GM23248 (cell line): ENCODE results near the gene NUDT16L1. TPM values are rescaled to one million over a fixed set of nuclear protein-coding genes. Genes with fewer than 3 reads are reported as not detected.

ENCODE experiments used
- DNase-seq: peaks from one replicate; pipeline ENCODE4 v3.0.0-alpha.2; 2015
- H2AFZ ChIP-seq: fragments of 200-600 bp; sonication (generic); 2 replicates; pipeline ENCODE4 v1.6.1; 2016; ENCODE audit warnings: antibody characterized with exemption
- H3F3A ChIP-seq: fragments of 200-600 bp; sonication (generic); 2 replicates; pipeline ENCODE4 v1.6.1; 2016; ENCODE audit warnings: mild to moderate bottlenecking, antibody characterized with exemption, mixed run types; ENCODE audit not compliant: insufficient read depth
- H3K27ac ChIP-seq: fragments of 200-600 bp; sonication (generic); 2 replicates; pipeline ENCODE4 v1.5.1; 2016; ENCODE audit warnings: mild to moderate bottlenecking
- H3K27me3 ChIP-seq: fragments of 200-600 bp; sonication (generic); replicated peaks from 2 replicates; pipeline ENCODE4 v1.6.1; 2016; ENCODE audit warnings: mild to moderate bottlenecking; ENCODE audit not compliant: insufficient read depth
- H3K36me3 ChIP-seq: fragments of 200-600 bp; sonication (generic); 2 replicates; pipeline ENCODE4 v1.6.1; 2016; ENCODE audit warnings: low read depth, mild to moderate bottlenecking
- H3K4me1 ChIP-seq: fragments of 200-600 bp; sonication (generic); 2 replicates; pipeline ENCODE4 v1.6.1; 2016; ENCODE audit warnings: mild to moderate bottlenecking; ENCODE audit not compliant: insufficient read depth
- H3K4me2 ChIP-seq: fragments of 200-600 bp; sonication (generic); one replicate; pipeline ENCODE4 v1.6.1; 2016; ENCODE audit warnings: mild to moderate bottlenecking; ENCODE audit not compliant: unreplicated experiment
- H3K4me3 ChIP-seq: fragments of 200-600 bp; sonication (generic); 2 replicates; pipeline ENCODE4 v1.5.1; 2016; ENCODE audit warnings: mild to moderate bottlenecking
- H3K79me2 ChIP-seq: fragments of 200-600 bp; sonication (generic); 2 replicates; pipeline ENCODE4 v1.6.1; 2016; ENCODE audit warnings: mild to moderate bottlenecking; ENCODE audit not compliant: insufficient read depth
- H3K9ac ChIP-seq: fragments of 200-600 bp; sonication (generic); 2 replicates; pipeline ENCODE4 v1.6.1; 2016; ENCODE audit warnings: mild to moderate bottlenecking
- H3K9me2 ChIP-seq: fragments of 200-600 bp; sonication (generic); 2 replicates; pipeline ENCODE4 v1.6.1; 2016; ENCODE audit warnings: mixed run types, mild to moderate bottlenecking, moderate library complexity; ENCODE audit not compliant: insufficient read depth
- H3K9me3 ChIP-seq: fragments of 200-600 bp; sonication (generic); one replicate; pipeline ENCODE4 v1.6.1; 2017; ENCODE audit warnings: low read depth
- H4K20me1 ChIP-seq: fragments of 200-600 bp; sonication (generic); 2 replicates; pipeline ENCODE4 v1.6.0; 2016; ENCODE audit not compliant: insufficient read depth
- EZH2 ChIP-seq: fragments of 200-600 bp; sonication (generic); IDR thresholded peaks from 2 replicates; pipeline ENCODE4 v1.6.1; 2018; ENCODE audit warnings: antibody characterized with exemption, mild to moderate bottlenecking; ENCODE audit not compliant: insufficient read depth, poor library complexity, severe bottlenecking
- EZH2phosphoT487 ChIP-seq: fragments of 200-600 bp; sonication (generic); IDR thresholded peaks from 2 replicates; pipeline ENCODE4 v1.6.1; 2018; ENCODE audit warnings: antibody characterized with exemption, moderate library complexity, mild to moderate bottlenecking, low read depth; ENCODE audit not compliant: insufficient read depth
- WGBS, 2 experiments: methylation state at CpG; one replicate each; pipeline ENCODE4 v1.1.6; 2015 to 2017; ENCODE audit warnings: low lambda C conversion rate in 2 of 2, low coverage in 1 of 2; ENCODE audit errors: missing lambda C conversion rate in 2 of 2; 5-methylcytosine and 5-hydroxymethylcytosine counted together
- in situ Hi-C: fragments of 300-500 bp; cut with MboI; formaldehyde crosslinking; loops from 2 replicates; pipeline ENCODE4 v1.15.0; 2020
- polyA plus RNA-seq: library from polyadenylated mRNA; unstranded; fragments of >200 nt; fragmentation: Nextera tagmentation; extraction: Ambion mirVana; gene quantifications from 2 replicates; pipeline ENCODE4 v1.2.1, GENCODE V29; 2016
- total RNA-seq: library from RNA; depleted of rRNA; stranded (reverse); fragments of >200 nt; shearing (Covaris generic); gene quantifications from 2 replicates; pipeline ENCODE4 v1.2.3, GENCODE V29; 2014

Gene NUDT16L1
- total and polyA plus RNA-seq, 2 experiments from 2014 or later, result 42.9 to 43.6 TPM

DNA sequence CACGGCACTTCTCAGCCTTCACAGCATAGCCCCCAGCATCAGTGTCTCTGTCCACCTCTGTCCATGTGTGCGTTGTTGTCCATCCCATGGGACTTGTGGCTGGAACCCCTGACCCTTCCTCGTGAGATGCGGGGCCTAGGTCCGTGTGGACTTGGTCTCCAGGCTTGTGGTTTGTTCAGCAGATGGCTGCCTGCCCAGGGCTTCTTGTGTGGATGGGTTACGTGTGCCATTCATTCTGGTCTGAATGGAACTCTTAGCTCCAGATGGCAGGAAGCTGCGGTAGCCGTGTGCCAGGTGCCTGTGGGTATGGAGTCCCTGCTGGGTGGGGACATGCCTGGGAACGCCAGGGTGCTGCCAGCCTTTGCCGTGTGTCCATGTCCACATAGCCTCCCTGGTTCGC lies 31.7 kb upstream of the NUDT16L1 start:
- DNase-seq, result no peak
- Histone ChIP-seq H3K27ac (no peak overlapping the region), H3K9me3 (no peaks in the 10 kb centered on the region), H3K4me3 (no peak overlapping the region), H3F3A (no peaks in the 10 kb centered on the region), H3K4me2 (no peak overlapping the region), H3K27me3 (no peaks in the 10 kb centered on the region), H3K79me2 (peaks cover 28% of the 10 kb centered on the region), H3K9me2 (no peaks in the 10 kb centered on the region), H2AFZ (no peak overlapping the region), H4K20me1 (no peaks in the 10 kb centered on the region), H3K4me1 (no peaks in the 10 kb centered on the region), H3K9ac (no peak overlapping the region), H3K36me3 (no peaks in the 10 kb centered on the region; the same call in 1 of the 2 replicates)
- 78 to 91% methylated on average over 11 of the region's 11 CpGs for WGBS, 2 experiments
- in situ Hi-C loops, result no loop called here
- TF ChIP-seq EZH2phosphoT487 (no peak), EZH2 (no peak)

DNA sequence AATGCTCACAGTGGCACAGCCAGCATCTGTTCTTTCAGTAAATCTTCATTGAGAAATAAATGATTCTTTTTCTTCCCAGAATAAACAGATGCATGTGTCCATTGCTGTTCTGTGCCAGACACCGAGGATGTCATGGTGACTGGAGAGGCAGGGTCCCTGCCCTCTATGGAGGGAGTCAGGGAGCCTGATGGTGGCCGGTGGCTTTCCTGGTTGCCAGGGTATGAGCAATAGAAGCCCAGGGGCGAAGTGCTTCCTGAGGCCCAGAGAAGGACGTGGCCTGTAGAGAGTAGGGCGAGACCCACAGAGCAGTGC lies 29.9 kb upstream of the NUDT16L1 start:
- H3K4me3 ChIP-seq, result no peak overlapping the region
- TF ChIP-seq EZH2phosphoT487, result no peak
- TF ChIP-seq EZH2, result no peak
- H3K27me3 ChIP-seq, result no peaks in the 10 kb centered on the region
- H3K36me3 ChIP-seq, result peaks cover 4% of the 10 kb centered on the region
- no peak overlapping the region for H3K27ac ChIP-seq
- no peak for DNase-seq
- H3K4me2 ChIP-seq, result no peak overlapping the region
- H2AFZ ChIP-seq, result no peak overlapping the region
- no peak overlapping the region for H3K9ac ChIP-seq
- no peaks in the 10 kb centered on the region for H4K20me1 ChIP-seq
- no peaks in the 10 kb centered on the region for H3K4me1 ChIP-seq
- H3K9me3 ChIP-seq, result no peaks in the 10 kb centered on the region
- in situ Hi-C loops, result no loop called here
- H3F3A ChIP-seq, result no peaks in the 10 kb centered on the region
- peaks cover 28% of the 10 kb centered on the region for H3K79me2 ChIP-seq
- H3K9me2 ChIP-seq, result no peaks in the 10 kb centered on the region
- 81 to 83% methylated on average over 5 of the region's 5 CpGs for WGBS, 2 experiments

DNA sequence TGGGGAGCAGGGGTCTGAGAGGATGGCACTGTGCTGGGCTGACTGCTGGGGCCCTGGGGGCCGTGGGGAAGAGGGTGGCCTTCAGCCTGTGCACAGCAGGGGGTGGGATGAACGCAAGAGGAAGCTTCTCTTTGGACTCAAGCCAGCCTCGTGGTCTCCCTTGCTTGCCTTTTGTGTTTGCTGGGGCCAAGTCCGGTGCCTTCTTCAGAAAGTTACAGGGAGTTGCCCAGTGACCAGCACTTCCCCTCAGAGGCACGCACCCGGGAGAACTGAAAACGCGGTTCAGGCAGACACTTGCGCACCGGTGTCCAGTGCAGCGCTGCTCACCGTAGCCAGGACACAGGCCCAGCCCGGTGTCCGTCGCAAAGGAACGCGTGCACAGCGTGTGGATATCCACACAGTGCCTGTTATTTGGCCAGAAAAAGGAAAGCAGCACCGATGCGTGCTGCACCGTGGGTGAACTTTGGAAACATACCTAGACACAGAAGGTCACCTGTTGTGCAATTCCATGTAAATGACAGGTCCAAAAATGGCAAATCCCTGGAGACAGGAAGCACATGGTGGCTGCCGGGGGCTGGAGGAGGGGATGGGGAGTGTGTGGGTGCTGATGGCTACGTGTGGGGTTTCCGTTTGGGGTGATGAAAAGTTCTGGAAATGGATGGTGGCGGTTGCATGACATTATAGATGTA lies 29.4 kb upstream of the NUDT16L1 start:
- no peaks in the 10 kb centered on the region for H3K9me3 ChIP-seq
- no peaks in the 10 kb centered on the region for H3K4me1 ChIP-seq
- WGBS, 2 experiments, result 88 to 90% methylated on average over 25 of the region's 25 CpGs
- peaks cover 28% of the 10 kb centered on the region for H3K79me2 ChIP-seq
- TF ChIP-seq EZH2 (no peak), EZH2phosphoT487 (no peak)
- no peak overlapping the region for H3K4me2 ChIP-seq
- no peak for DNase-seq
- no peak overlapping the region for H2AFZ ChIP-seq
- no peaks in the 10 kb centered on the region for H3K27me3 ChIP-seq
- no peak overlapping the region for H3K9ac ChIP-seq
- peaks cover 9% of the 10 kb centered on the region for H3K36me3 ChIP-seq
- H3F3A ChIP-seq, result no peaks in the 10 kb centered on the region
- in situ Hi-C loops, result no loop called here
- no peaks in the 10 kb centered on the region for H4K20me1 ChIP-seq
- H3K4me3 ChIP-seq, result no peak overlapping the region
- H3K9me2 ChIP-seq, result no peaks in the 10 kb centered on the region
- H3K27ac ChIP-seq, result no peak overlapping the region

DNA sequence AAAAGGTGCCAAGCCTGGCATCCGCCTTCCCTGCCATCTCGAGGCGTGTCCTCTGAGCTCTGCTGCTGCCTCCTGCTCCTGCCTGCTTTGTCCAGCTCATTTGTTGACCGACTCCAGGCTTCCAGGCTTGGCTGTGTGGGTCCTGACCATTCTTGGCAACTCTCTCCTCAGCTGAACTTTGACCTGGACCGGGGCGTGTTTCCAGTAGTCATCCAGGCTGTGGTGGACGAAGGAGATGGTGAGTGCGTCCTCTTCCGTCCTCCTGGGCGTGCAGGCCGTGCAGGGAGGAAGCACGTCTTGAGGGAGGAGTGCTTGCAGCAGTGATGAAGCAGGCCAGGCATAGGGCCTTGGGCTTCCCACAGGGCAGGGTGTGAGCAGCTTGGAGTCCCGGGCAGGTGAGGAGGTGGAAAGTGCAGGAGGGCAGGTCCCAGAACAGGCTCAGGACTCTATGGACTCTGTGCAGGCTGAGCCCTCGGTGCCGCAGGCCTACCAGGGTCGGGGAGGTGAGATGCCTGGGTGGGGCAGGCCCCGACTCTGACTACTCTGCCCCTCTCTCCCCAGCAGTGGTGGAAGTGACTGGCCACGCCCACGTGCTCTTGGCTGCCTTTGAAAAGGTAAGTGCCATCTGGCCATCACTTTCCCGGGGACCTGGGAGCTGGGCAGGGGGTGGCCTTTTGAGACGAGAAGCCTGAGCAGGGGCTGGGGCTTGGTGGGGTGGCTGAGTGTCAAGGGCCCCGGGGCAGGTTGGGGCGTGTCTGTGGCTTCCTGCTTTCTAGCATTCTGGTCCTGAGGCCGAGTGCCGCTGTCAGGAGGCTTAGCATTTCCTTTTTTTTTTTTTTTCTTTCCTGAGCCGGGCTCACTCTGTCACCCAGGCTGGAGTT lies 28.6 kb upstream of the NUDT16L1 start:
- no peak overlapping the region for H2AFZ ChIP-seq
- H3K4me3 ChIP-seq, result no peak overlapping the region
- no peaks in the 10 kb centered on the region for H3K4me1 ChIP-seq
- peaks cover 23% of the 10 kb centered on the region for H3K79me2 ChIP-seq
- H3K9me2 ChIP-seq, result no peaks in the 10 kb centered on the region
- H3K27me3 ChIP-seq, result no peaks in the 10 kb centered on the region
- H4K20me1 ChIP-seq, result no peaks in the 10 kb centered on the region
- H3K36me3 ChIP-seq, result peaks cover 17% of the 10 kb centered on the region
- H3K4me2 ChIP-seq, result no peak overlapping the region
- in situ Hi-C loops, result no loop called here
- no peak overlapping the region for H3K27ac ChIP-seq
- no peak overlapping the region for H3K9ac ChIP-seq
- WGBS, 2 experiments, result 83 to 87% methylated on average over 25 to 26 of the region's 26 CpGs
- DNase-seq, result no peak
- H3F3A ChIP-seq, result no peaks in the 10 kb centered on the region
- TF ChIP-seq EZH2 (no peak), EZH2phosphoT487 (no peak)
- H3K9me3 ChIP-seq, result no peaks in the 10 kb centered on the region
